GM18870 (cell line): ENCODE measurements around the gene ADAM11.

ENCODE experiments used
- ATAC-seq: cut with Tn5 transposase; IDR thresholded peaks from one replicate; pipeline ENCODE4 v1.9.1; 2021; ENCODE audit warnings: moderate library complexity; ENCODE audit not compliant: unreplicated experiment

ADAM11 gene

DNA sequence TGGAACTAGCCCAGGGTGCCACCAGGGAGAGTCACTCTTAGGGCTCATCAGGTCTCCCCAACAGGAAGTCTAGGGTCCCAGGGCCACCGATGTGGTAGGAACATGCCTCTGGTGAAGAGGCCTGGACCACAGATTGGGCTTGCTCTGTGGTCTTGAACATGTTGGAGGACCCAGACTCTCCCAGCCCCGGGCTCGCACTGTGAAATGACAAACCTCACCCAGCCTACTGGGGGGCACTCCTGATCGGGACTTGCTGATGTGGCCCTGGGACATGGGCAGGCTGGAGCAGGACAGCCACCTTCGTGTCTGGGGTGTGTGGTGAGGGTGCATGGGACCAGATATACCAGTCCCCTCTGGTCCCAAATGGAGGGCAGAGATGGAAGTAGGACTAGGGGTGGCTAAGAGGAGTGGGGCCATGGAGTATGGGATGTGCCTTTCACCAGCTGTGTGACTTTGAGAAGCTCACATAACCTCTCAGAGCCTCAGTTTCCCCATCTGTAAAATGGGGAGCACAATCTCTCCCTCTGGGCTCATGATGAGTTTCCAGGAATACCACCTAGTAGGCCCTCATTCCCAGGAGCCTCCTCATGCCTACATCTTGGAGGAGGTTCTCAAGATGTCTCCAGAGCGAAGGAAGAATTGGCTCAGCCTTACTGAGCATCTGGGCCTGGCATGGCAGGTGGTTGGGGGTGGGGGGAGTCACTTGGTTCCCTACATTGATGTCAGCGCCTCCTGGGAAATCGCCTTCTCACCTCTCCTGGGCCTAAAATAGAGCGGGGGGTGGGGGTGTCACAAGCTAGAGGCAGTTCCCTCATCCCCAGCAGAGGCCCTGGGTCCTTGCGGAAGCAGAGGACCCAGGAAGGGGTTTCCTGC is 1.5 kb upstream of the ADAM11 start:
- no peak for ATAC-seq

GRCh38 chr17:44757918-44758413 is 822 bp upstream of the ADAM11 start:
- no peak for ATAC-seq

GRCh38 chr17:44759086-44759915 is 513 bp downstream of the ADAM11 start:
- no peak for ATAC-seq

DNA sequence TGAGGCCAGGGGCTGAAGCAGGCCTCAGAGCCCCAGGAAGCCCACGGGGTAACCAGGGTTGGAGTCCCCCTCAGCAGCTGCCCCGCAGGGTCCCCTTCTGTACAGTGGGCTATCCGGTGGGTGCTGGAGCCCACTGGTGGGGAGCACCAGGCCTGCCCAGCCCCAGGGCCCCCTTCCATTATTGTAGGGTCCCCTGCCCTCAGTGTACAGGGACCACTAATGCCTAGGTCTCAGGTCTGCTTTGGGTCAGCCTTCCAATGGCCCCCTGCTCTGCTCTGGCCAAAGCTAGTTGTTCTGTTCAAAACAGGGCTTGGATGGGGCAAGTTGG is 1.1 kb downstream of the ADAM11 start:
- ATAC-seq: no peak

DNA sequence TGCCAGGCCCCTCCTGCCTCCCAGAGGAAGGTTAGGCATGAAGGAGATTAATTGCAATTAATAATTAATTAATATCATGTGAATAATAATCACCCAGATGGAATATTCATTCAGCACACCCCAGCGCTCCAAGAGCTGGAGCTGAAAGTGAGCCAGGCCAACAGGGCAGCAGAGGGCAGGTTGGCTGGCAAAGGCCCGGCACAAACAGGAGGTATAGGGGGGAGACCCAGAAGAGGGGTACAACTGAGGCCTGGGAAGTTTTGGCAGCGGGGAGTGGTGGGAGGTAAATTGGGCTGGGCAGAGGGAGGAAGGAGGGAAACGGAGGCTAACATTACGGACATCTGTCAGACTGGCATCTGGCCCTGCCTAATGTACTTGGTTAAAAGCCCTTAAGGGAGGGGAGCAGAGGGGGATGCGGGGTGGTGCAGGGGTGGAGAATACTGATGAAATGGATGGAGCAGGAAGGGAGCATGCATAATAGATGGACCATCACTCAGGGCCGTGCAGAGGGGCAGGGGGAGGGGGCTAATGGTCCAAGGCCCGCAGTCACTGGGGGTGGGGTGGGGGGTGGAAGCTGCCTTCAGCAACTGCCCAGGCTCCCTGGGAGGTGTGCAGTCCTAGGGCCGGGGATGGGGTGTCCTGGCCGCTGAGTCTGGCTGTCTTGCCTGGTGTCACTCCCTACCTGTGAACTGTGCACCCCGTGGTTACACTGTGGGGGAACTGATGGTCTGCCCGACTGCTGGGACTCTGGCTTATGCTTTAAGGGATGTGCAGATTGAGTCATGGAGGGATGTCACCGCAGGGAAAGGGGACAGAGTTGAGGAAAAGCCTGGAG is 1.9 kb downstream of the ADAM11 start:
- no peak for ATAC-seq

- ATAC-seq: no peak
Measured at GRCh38 chr17:44761932-44762810, 3.4 kb downstream of the ADAM11 start.

GRCh38 chr17:44763170-44763569 is 4.4 kb downstream of the ADAM11 start:
- ATAC-seq: no peak

DNA sequence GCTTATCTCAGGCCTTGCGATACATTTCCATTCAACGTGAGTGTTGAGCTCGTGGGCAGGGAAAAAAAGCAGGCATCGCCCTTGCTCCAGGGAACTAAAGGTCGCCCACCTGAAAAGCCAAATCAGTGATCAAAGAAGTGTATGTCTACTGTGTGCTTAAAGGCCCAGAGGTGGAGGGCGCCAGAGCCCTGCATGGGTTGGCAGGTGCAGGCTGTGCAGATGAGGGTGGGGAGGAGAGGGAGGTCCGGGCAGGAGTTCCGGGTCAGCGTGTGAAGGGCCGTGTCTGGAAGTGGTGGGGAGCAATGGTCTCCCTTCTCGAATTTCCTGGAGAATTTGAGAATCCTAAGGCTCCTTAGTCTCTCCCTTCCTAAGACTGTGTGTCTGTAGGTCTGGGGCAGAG is 7.2 kb downstream of the ADAM11 start:
- no peak for ATAC-seq

GRCh38 chr17:44766409-44767038 is 7.7 kb downstream of the ADAM11 start:
- ATAC-seq: no peak

GRCh38 chr17:44767493-44767892 is 8.7 kb downstream of the ADAM11 start:
- ATAC-seq: no peak

DNA sequence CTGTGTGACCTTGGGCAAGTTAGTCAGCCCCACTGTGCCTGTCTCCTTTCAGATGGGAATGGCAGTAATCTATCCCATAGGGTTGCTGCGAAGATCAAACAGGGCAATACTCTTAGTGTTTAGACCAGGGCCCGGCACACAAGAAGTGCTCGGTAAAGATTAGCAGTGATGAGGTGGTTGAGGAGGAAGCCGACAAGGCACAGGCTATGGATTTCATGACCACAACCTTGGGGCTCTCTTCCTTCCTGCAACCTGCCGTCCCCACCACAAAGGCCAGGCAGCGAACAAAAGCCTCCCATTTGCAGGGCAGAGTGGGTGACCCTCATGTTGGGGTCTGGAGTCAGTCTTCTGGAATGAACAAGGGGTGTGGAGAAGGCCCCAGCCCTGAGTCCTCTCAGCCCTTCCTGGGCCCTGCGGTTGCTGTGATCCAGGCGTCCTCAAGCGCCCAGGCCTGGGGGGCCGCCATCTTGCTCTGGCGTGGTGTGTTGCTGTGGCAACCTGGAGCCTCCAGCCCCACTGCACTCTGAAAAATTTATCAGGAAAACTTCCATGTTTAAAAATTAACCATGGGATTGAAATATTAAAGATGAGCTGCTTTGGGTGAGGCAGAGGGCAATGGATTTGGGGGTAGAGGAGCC is 9.8 kb downstream of the ADAM11 start:
- ATAC-seq: no peak

- no peak for ATAC-seq
Measured at GRCh38 chr17:44769230-44769629, 10.4 kb downstream of the ADAM11 start.

- no peak for ATAC-seq
Measured at GRCh38 chr17:44769647-44770084, 10.9 kb downstream of the ADAM11 start.

- ATAC-seq: no peak
Measured at GRCh38 chr17:44770166-44770925, 11.6 kb downstream of the ADAM11 start.

DNA sequence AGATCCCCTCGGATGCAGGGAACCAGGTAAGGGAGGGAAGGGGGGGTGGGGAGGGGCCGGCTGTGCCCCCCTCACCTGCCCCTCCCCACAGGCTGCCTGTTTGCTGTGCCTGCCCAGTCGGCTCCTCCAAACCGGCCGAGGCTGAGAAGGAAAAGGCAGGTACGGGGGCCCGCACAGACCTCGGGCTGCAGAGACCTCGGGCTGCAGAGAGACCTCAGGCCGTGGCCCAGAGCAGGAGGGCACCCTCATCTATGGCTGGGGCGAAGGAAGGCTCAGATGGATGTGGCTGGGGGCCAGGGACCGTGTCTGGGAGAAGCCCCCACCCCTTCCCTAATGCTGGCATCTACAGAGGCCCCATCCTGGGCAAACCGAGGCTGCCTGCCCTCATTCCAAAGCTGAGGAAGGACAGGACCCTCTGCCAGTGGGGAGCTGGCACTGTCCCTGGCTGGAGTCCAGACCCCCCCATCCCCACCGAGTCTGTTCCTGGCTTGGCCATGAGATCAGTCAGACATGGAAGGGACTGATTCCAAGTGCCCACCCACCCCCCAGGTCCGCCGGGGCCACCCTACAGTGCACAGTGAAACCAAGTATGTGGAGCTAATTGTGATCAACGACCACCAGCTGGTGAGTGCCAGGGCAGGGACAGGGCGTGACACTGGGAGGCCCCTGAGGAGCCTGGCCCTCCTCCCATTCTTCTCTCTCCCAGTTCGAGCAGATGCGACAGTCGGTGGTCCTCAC is 13.7 kb downstream of the ADAM11 start:
- no peak for ATAC-seq

DNA sequence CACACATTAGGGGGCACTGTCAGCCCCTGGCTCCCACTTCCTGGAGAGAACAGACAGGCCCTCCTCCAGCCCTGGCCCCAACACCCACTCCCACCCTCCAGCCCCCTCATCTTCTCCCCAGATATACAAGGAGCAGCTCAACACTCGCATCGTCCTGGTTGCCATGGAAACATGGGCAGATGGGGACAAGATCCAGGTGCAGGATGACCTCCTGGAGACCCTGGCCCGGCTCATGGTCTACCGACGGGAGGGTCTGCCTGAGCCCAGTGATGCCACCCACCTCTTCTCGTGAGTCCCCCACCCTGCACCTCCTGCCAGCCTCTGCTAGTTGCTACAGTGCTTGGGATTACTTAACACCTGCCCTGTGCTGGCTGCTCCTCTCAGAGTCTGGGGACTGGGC is 14.4 kb downstream of the ADAM11 start:
- ATAC-seq: no peak

DNA sequence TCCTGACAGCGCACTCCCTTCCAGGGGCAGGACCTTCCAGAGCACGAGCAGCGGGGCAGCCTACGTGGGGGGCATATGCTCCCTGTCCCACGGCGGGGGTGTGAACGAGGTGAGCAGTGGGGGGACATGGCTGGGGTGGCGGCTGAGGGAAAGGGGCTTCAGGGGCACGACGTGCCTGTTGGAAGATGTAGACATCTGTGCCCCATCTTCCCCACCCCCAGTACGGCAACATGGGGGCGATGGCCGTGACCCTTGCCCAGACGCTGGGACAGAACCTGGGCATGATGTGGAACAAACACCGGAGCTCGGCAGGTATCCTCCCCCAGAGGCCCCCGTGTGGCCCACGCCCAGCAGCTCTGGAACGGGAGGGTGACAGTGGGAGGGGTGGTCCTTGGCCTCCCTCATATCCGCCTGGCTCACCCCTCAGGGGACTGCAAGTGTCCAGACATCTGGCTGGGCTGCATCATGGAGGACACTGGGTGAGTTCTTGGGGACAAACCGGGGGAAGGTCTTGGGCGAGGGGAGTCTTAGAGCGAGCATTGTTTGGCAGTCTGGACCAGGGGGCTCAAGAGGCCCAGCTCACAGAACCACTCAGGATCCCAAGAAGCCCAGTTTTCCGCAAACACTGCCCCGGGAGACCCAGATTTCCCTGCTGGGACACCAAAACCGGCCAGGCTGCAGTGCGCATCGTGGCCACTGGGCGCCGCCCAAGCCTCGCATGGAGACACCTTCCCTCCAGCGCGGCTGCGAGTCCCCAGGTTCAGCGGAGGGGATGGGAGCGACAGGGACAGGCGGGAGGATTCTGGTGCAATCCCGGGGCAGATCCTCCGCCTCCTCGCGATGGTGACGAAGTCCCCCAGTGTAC is 15.7 kb downstream of the ADAM11 start:
- no peak for ATAC-seq
